Measurements from ENCODE around the gene PLEKHA4. TPM values are rescaled to one million over a fixed set of nuclear protein-coding genes. Genes with fewer than 3 reads are reported as not detected.
"Not testable (repeated sequence)": the region's sequence is repeated elsewhere in the genome, so short reads cannot be mapped to it uniquely, and the experiment has no call there.

The PLEKHA4 gene
- total RNA-seq, 2 donors from 2014 or later: 6.5 to 21.1 TPM

DNA sequence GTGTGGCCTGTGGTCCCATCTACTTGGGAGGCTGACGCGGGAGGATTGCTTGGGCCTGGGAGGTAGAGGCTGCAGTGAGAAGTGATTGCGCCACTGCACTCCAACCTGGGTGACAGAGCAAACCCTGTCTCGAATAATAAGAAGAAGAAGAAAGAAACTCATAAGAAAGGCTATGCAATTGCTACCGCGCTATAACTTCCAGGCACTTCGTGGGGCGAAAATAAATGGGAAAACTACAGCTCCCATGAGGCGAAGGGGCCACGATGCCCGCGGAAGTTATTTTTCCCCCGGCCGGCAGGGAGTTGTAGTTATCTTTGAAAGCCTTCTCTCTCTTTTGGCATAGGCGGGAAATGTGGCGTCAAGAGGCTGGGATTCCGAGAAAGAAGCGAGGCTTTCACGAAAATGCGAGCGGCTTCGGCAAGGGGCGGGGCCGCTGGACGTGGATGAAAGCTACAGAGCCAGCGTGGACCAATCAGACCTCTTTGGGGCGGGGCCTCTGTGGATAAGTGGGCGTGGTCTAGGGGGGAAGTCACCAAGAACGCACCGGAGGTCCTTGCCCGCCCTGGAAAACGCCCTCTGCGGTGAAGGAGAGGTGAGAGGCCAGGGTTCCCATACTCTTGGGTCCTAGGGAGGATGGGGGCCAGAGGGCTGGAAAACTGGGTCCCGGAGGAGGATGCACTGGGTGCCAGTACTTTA is 31.5 kb upstream of the PLEKHA4 start, which contains the start of gene NUCB1:
TSS of gene NUCB1 (plus strand) at position 532 of the 696 bp plus-strand sequence. CDS start 485 bp downstream, outside the sequence.
- Histone ChIP-seq H3K4me1 (peaks cover 22% of the 10 kb centered on the region), H3K27me3 (no peaks in the 10 kb centered on the region)

GRCh38 chr19:48899386-48899749 is 31.0 kb upstream of the PLEKHA4 start:
- peak overlapping the region in 1 of 2 donors; percentile 31 for H3K4me3 ChIP-seq
- H3K27ac ChIP-seq: peak overlapping the region in 3 of 4 donors; percentile 53 to 83 (median 74)
- H3K27me3 ChIP-seq; H3K36me3 ChIP-seq (replicated peaks in 1 of 2; ENCODE audit: insufficient read depth in 1 of 2, low read depth in 2 of 2); DNase-seq; intact Hi-C loops (cut with DNase I); H3K9me3 ChIP-seq; ATAC-seq: not testable (repeated sequence)
- WGBS, 2 donors: 83 to 85% methylated on average over 9 to 11 of the region's 11 CpGs
- H3K4me1 ChIP-seq: peaks cover 22% of the 10 kb centered on the region

More for the DNA sequence above, 31.5 kb upstream of the PLEKHA4 start, which contains the start of gene NUCB1:
- H3K27ac ChIP-seq: peak within 1 kb of the TSS; percentile 42 to 83 (median 64)
- H3K36me3 ChIP-seq (replicated peaks in 1 of 2; ENCODE audit: insufficient read depth in 1 of 2, low read depth in 2 of 2): peaks cover 0 to 6% of the 10 kb centered on the region in 2 donors
- H3K9me3 ChIP-seq: no peaks in the 10 kb centered on the region
- DNase-seq (peak; percentile 98 to 99 (median 99)), ATAC-seq (peak; percentile 98)
- H3K4me3 ChIP-seq: peak within 1 kb of the TSS; percentile 31 to 71
- intact Hi-C loops (cut with DNase I): no loop called here
- peak in 5 of 7 experiments; percentile 5 to 53 (median 42) for TF ChIP-seq CTCF (IDR thresholded peaks at IDR 0.05)
- TF ChIP-seq POLR2A (IDR thresholded peaks at IDR 0.05): peak in 2 of 3 donors; percentile 65 to 67
- WGBS, 2 donors: 7 to 9% methylated on average over 27 to 34 of the region's 34 CpGs

DNA sequence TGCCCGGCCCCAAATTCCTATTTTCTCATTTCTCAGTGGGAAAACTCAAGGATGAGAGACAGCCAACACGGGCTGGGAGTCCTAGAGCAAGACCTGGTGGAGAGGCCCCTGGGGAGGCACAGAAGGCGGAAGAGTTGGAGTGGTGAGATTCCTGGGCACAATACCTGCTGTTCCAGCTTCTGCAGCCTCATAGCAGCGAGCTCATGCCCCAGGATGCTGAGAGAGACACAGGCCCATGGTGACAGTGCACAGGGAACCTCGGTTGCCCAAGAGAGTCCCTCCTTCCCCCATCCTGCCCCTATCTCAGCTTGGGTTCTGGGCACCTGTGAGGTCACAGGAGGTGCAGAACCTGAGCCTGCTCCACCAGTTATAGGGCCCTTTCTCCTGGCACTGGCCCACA is 28.8 kb upstream of the PLEKHA4 start:
- ATAC-seq: no peak
- Histone ChIP-seq H3K27ac (no peak overlapping the region), H3K4me3 (no peak overlapping the region), H3K27me3 (no peaks in the 10 kb centered on the region), H3K4me1 (peaks cover 17% of the 10 kb centered on the region), H3K9me3 (no peaks in the 10 kb centered on the region), H3K36me3 (replicated peaks in 1 of 2; ENCODE audit: insufficient read depth in 1 of 2, low read depth in 2 of 2) (no peaks in the 10 kb centered on the region)
- no peak for DNase-seq
- 58 to 86% methylated on average over 4 to 5 of the region's 5 CpGs for WGBS, 2 donors
- intact Hi-C loops (cut with DNase I): no loop called here
- TF ChIP-seq CTCF (IDR thresholded peaks at IDR 0.05) (no peak), POLR2A (IDR thresholded peaks at IDR 0.05) (no peak)

DNA sequence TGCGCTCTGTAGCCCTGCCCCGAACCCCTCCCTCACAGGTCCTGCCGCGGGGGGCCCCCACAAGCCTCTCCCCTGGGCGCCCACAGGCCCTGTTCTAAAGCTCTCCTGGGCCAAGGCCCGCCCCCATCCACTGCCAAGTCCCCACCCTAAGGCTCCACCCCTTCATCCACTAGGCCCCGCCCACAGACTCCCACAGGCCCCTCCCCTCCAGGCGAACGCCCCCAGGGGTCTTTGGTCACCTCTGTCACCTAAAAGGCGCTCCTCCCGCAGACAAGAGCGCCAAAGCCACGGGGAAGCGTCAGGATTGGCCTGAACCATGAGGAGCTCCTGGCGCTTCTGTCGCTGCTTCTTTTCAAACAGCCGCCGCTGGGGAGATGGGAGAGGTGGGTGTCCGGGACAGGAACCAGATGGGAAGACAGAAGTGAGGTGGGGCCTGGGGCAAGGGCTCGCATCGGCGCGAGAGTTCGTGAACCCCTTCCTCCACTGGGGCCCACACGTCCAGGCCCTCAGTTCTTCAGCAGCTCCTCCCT is 27.8 kb upstream of the PLEKHA4 start:
- Histone ChIP-seq H3K27ac (peak overlapping the region in 2 of 4 donors; percentile 40 to 45), H3K27me3 (no peaks in the 10 kb centered on the region), H3K9me3 (no peaks in the 10 kb centered on the region), H3K4me1 (peaks cover 8% of the 10 kb centered on the region), H3K4me3 (no peak overlapping the region), H3K36me3 (replicated peaks in 1 of 2; ENCODE audit: insufficient read depth in 1 of 2, low read depth in 2 of 2) (no peaks in the 10 kb centered on the region)
- DNase-seq (peak in 3 of 4 donors; percentile 39 to 69 (median 68)), ATAC-seq (peak; percentile 34)
- intact Hi-C loops (cut with DNase I): no loop called here
- WGBS, 2 donors: 24 to 53% methylated on average over 20 to 25 of the region's 25 CpGs
- no peak for TF ChIP-seq CTCF (IDR thresholded peaks at IDR 0.05)
- TF ChIP-seq POLR2A (IDR thresholded peaks at IDR 0.05): peak in 2 of 3 donors; percentile 18 to 32

- no peak overlapping the region for H3K4me3 ChIP-seq
- TF ChIP-seq POLR2A (IDR thresholded peaks at IDR 0.05): no peak
- TF ChIP-seq CTCF (IDR thresholded peaks at IDR 0.05): no peak
- 55 to 64% methylated on average over 21 of the region's 21 CpGs for WGBS, 2 donors
- H3K27ac ChIP-seq: no peak overlapping the region
- no peak for ATAC-seq
- no peaks in the 10 kb centered on the region for H3K27me3 ChIP-seq
- no peak for DNase-seq
- no peaks in the 10 kb centered on the region for H3K9me3 ChIP-seq
- H3K36me3 ChIP-seq (replicated peaks in 1 of 2; ENCODE audit: insufficient read depth in 1 of 2, low read depth in 2 of 2): no peaks in the 10 kb centered on the region
- intact Hi-C loops (cut with DNase I): no loop called here
- H3K4me1 ChIP-seq: no peaks in the 10 kb centered on the region
Observed at GRCh38 chr19:48895226-48895625, 26.8 kb upstream of the PLEKHA4 start.
